ENCODE data around the gene ATOX1.
A peak's percentile ranks its signal among the peaks of the same experiment; 100 is the strongest.
"Not testable (repeated sequence)": the region's sequence is repeated elsewhere in the genome, so short reads cannot be mapped to it uniquely, and the experiment has no call there.

ATOX1 gene

DNA sequence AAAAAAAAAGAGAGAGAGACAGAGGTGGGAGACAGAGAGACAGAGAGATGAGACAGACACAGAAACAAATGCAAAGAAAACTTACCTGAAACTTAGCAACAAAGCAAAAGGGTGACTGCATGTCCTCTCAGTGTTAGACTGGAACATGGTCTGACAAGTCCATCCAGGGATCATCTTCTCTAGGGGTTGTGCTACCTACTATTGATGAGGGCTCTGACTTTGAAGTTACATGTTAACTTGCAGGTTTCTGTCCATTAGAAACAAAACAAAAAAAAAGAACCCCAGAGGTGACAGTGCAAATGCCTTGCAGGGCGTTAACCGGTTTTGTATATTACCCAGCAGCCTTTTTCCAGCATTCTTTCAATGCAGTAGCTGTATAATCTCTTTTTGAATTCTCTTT, 58.1 kb downstream of the ATOX1 start:
- in situ Hi-C loops (cut with HindIII; ENCODE audit: low pct_ligation_motif_present, low sequenced_read_pairs) = no loop called here
- TF ChIP-seq CTCF (IDR thresholded peaks at IDR 0.05; ENCODE audit: low read depth, low read length, missing control alignments) = no peak

DNA sequence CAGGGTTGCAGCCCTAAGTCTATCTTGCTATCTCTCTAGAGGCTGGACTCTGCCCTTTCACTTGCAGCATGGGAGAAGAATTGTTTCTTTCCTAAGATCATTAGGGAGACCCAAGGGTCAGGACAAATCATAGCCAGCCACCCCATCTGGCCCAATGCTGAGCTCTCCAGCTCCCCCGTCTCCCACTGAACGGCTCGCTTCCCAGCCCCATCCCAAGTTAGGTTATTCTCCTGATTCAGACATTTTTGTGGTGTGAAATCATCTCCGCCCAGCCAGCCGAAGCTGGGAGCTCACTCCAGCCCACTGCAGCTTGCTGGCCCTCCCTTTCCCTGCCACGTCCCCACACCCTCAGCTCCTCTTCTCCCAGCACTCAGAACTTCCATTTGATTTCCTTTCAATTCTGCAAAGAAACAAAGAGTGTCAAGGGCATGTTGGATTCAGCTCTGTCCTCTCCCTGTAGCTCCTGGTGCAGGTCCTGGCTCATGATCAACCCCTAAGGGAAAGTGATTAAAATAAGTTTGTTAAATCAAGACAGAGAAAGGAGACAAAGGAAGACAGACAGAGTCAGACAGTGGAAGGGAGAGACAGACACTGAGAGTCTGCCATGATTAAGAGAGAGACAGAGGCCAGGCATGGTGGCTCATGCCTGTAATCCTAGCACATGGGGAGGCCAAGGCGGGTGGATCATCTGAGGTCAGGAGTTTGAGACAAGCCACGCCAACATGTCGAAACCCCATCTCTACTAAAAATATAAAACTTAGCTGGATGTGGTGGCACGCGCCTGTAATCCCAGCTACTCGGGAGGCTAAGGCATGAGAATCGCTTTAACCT, 59.1 kb downstream of the ATOX1 start:
- peak; percentile 12 for TF ChIP-seq CTCF (IDR thresholded peaks at IDR 0.05; ENCODE audit: low read depth, low read length, missing control alignments)
- Histone ChIP-seq H3K27ac (peak overlapping the region; percentile 99), H3K36me3 (replicated peaks) (no peaks in the 10 kb centered on the region), H3K27me3 (replicated peaks) (no peaks in the 10 kb centered on the region), H3K4me3 (ENCODE audit: low read depth, low read length) (no peak overlapping the region)
- in situ Hi-C loops (cut with HindIII; ENCODE audit: low pct_ligation_motif_present, low sequenced_read_pairs) = no loop called here
- DNase-seq = peak; percentile 98

More for the DNA sequence above, 58.1 kb downstream of the ATOX1 start:
- H3K4me3 ChIP-seq (ENCODE audit: low read depth, low read length) = no peak overlapping the region
- DNase-seq = no peak
- no peaks in the 10 kb centered on the region for H3K27me3 ChIP-seq (replicated peaks)
- peak overlapping the region; percentile 99 for H3K27ac ChIP-seq
- H3K36me3 ChIP-seq (replicated peaks) = no peaks in the 10 kb centered on the region

DNA sequence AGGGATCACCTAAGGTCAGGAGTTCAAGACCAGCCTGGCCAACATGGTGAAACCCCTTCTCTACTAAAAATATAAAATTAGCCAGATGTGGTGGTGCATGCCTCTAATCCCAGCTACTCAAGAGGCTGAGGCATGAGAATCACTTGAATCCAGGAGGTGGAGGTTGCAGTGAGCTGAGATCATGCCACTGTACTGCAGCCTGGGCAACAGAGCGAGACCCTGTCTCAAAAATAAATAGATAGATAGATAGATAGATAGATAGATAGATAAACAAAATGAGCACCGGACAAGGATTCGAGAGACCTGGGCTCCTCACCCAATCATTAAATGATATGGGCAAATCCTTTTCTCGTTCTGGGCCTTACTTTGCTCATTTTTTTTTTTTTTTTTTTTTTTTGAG, 60.4 kb downstream of the ATOX1 start:
- DNase-seq; H3K27me3 ChIP-seq (replicated peaks); H3K4me3 ChIP-seq (ENCODE audit: low read depth, low read length); H3K36me3 ChIP-seq (replicated peaks); in situ Hi-C loops (cut with HindIII; ENCODE audit: low pct_ligation_motif_present, low sequenced_read_pairs): not testable (repeated sequence)
- peak overlapping the region; percentile 99 for H3K27ac ChIP-seq

- in situ Hi-C loops (cut with HindIII; ENCODE audit: low pct_ligation_motif_present, low sequenced_read_pairs) = no loop called here
- Histone ChIP-seq H3K36me3 (replicated peaks) (no peaks in the 10 kb centered on the region), H3K27ac (peak overlapping the region; percentile 99), H3K4me3 (ENCODE audit: low read depth, low read length) (no peak overlapping the region), H3K27me3 (replicated peaks) (no peaks in the 10 kb centered on the region)
- no peak for TF ChIP-seq CTCF (IDR thresholded peaks at IDR 0.05; ENCODE audit: low read depth, low read length, missing control alignments)
- no peak for DNase-seq
Observed at GRCh38 chr5:151697452-151697851, 61.0 kb downstream of the ATOX1 start.

DNA sequence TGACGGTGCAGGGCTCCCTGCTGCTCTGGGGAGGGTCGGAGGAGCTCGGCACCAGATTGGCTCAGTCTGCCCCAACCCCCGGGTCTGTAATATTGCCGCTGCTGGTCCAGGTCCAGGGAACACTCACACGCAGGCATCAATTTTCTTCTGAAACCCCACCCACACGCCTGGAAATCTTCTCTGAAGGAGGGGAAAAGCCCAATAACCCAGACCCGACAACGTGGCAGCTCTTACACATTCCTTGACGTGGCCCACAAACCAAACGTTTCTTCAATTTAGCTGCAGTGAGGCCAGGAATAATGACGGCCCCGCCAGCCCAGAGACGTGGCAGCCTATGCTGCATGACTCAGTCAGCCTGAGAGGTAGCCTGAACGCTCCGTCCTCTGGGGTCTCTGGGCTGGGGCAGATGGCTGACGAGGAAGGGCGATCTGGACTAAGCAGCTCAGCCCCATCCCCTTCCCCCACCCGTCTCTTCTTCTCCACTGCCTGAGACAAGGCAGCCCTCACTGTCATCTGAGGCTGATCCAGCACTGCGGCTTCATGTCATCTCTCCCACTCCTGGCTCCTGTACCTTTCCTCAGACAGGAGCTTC, 61.9 kb downstream of the ATOX1 start:
- in situ Hi-C loops (cut with HindIII; ENCODE audit: low pct_ligation_motif_present, low sequenced_read_pairs) = no loop called here
- DNase-seq = peak; percentile 98
- Histone ChIP-seq H3K27me3 (replicated peaks) (no peaks in the 10 kb centered on the region), H3K27ac (peak overlapping the region; percentile 99), H3K4me3 (ENCODE audit: low read depth, low read length) (no peak overlapping the region), H3K36me3 (replicated peaks) (no peaks in the 10 kb centered on the region)
- TF ChIP-seq CTCF (IDR thresholded peaks at IDR 0.05; ENCODE audit: low read depth, low read length, missing control alignments) = no peak

GRCh38 chr5:151695464-151695863, 63.0 kb downstream of the ATOX1 start:
- H3K4me3 ChIP-seq (ENCODE audit: low read depth, low read length) = no peak overlapping the region
- DNase-seq = no peak
- H3K27ac ChIP-seq = peak overlapping the region; percentile 99
- H3K27me3 ChIP-seq (replicated peaks) = no peaks in the 10 kb centered on the region
- in situ Hi-C loops (cut with HindIII; ENCODE audit: low pct_ligation_motif_present, low sequenced_read_pairs) = no loop called here
- no peaks in the 10 kb centered on the region for H3K36me3 ChIP-seq (replicated peaks)
- no peak for TF ChIP-seq CTCF (IDR thresholded peaks at IDR 0.05; ENCODE audit: low read depth, low read length, missing control alignments)
